GM18909 (cell line): ENCODE results near the gene NCOA7.
A peak's percentile ranks its signal among the peaks of the same experiment; 100 is the strongest.

Experiments
- ATAC-seq: cut with Tn5 transposase; IDR thresholded peaks from one replicate; pipeline ENCODE4 v1.9.1; 2021; ENCODE audit warnings: mild to moderate bottlenecking; ENCODE audit not compliant: unreplicated experiment, poor library complexity

Gene NCOA7

GRCh38 chr6:125859727-125860126 is 69.0 kb downstream of the NCOA7 start:
- ATAC-seq = no peak

GRCh38 chr6:125863023-125863422 is 72.3 kb downstream of the NCOA7 start:
- no peak for ATAC-seq

- ATAC-seq = no peak
Measured at GRCh38 chr6:125865015-125865414, 74.3 kb downstream of the NCOA7 start.

GRCh38 chr6:125866433-125866832 is 75.7 kb downstream of the NCOA7 start:
- ATAC-seq = no peak

GRCh38 chr6:125867483-125867942 is 76.8 kb downstream of the NCOA7 start:
- no peak for ATAC-seq

GRCh38 chr6:125868252-125868651 is 77.5 kb downstream of the NCOA7 start:
- ATAC-seq = no peak

- no peak for ATAC-seq
Measured at GRCh38 chr6:125868678-125869395, 78.1 kb downstream of the NCOA7 start.

- ATAC-seq = no peak
Measured at GRCh38 chr6:125869427-125869826, 78.7 kb downstream of the NCOA7 start.

GRCh38 chr6:125871365-125871764 is 80.6 kb downstream of the NCOA7 start:
- ATAC-seq = no peak

- no peak for ATAC-seq
Measured at GRCh38 chr6:125872259-125872921, 81.6 kb downstream of the NCOA7 start.

GRCh38 chr6:125882243-125882642 is 91.5 kb downstream of the NCOA7 start:
- no peak for ATAC-seq

- no peak for ATAC-seq
Measured at GRCh38 chr6:125884634-125885371, 94.0 kb downstream of the NCOA7 start.

GRCh38 chr6:125886021-125886420 is 95.3 kb downstream of the NCOA7 start:
- no peak for ATAC-seq

GRCh38 chr6:125886914-125887313 is 96.2 kb downstream of the NCOA7 start:
- no peak for ATAC-seq

- no peak for ATAC-seq
Measured at GRCh38 chr6:125887372-125887771, 96.6 kb downstream of the NCOA7 start.

- no peak for ATAC-seq
Measured at GRCh38 chr6:125888989-125889656, 98.4 kb downstream of the NCOA7 start.

GRCh38 chr6:125899726-125900182 is 109.0 kb downstream of the NCOA7 start:
- peak; percentile 59 for ATAC-seq

GRCh38 chr6:125904871-125905270 is 114.1 kb downstream of the NCOA7 start:
- peak; percentile 85 for ATAC-seq

GRCh38 chr6:125906158-125906998 is 115.6 kb downstream of the NCOA7 start:
- ATAC-seq = no peak

GRCh38 chr6:125910527-125910926 is 119.8 kb downstream of the NCOA7 start:
- ATAC-seq = peak; percentile 100
